DND-41 (cell line): ENCODE results near the gene KIAA1671.

Experiments used
- ATAC-seq: fragments of 200-7000 bp; cut with Tn5 transposase; 3 replicates; pipeline ENCODE4 v1.9.1; 2021; ENCODE audit warnings: low read depth; ENCODE audit not compliant: insufficient read depth
- DNase-seq: peaks from one replicate; pipeline ENCODE4 v3.0.0-alpha.2; 2020
- H2AFZ ChIP-seq: 2 replicates; pipeline ENCODE4 v1.6.0; 2012; ENCODE audit warnings: low read depth, low read length
- H3K27ac ChIP-seq: 2 replicates; pipeline ENCODE4 v1.5.1; 2012; ENCODE audit warnings: low read length, inconsistent platforms
- H3K27me3 ChIP-seq: fragments of 200-600 bp; sonication (generic); 2 replicates; pipeline ENCODE4 v1.6.0; 2012; ENCODE audit warnings: low read length, mild to moderate bottlenecking, inconsistent platforms; ENCODE audit not compliant: insufficient read depth, poor library complexity
- H3K36me3 ChIP-seq: 2 replicates; pipeline ENCODE4 v1.5.1; 2012; ENCODE audit warnings: low read length, inconsistent platforms; ENCODE audit not compliant: insufficient read depth
- H3K4me1 ChIP-seq: 2 replicates; pipeline ENCODE4 v1.5.1; 2012; ENCODE audit warnings: mild to moderate bottlenecking, low read length; ENCODE audit not compliant: insufficient read depth
- H3K4me2 ChIP-seq: 2 replicates; pipeline ENCODE4 v1.6.0; 2012; ENCODE audit warnings: mild to moderate bottlenecking, moderate library complexity, low read length, inconsistent platforms; ENCODE audit not compliant: insufficient read depth
- H3K4me3 ChIP-seq, 2 experiments: fragments of 200-600 bp in 1 of 2; shearing (Covaris generic) in 1 of 2; 2 replicates each; pipeline ENCODE4 v1.5.1; 2012 to 2016; ENCODE audit warnings: inconsistent platforms in 2 of 2, low read length in 2 of 2, mild to moderate bottlenecking in 2 of 2, low read depth in 1 of 2, moderate library complexity in 1 of 2
- H3K79me2 ChIP-seq: 2 replicates; pipeline ENCODE4 v1.6.0; 2012; ENCODE audit warnings: low read length, inconsistent platforms; ENCODE audit not compliant: insufficient read depth
- H3K9ac ChIP-seq: 2 replicates; pipeline ENCODE4 v1.6.0; 2012; ENCODE audit warnings: low read depth, mild to moderate bottlenecking, inconsistent platforms, low read length, moderate library complexity
- H3K9me3 ChIP-seq: 2 replicates; pipeline ENCODE4 v1.5.1; 2012; ENCODE audit warnings: low read length, moderate library complexity, mild to moderate bottlenecking, inconsistent platforms; ENCODE audit not compliant: insufficient read depth, severe bottlenecking
- H4K20me1 ChIP-seq: 2 replicates; pipeline ENCODE4 v1.6.0; 2012; ENCODE audit warnings: low read length; ENCODE audit not compliant: insufficient read depth
- CTCF ChIP-seq: IDR thresholded peaks from 2 replicates; pipeline ENCODE4 v1.5.1; 2012; ENCODE audit warnings: borderline replicate concordance, low read length, moderate library complexity, mild to moderate bottlenecking; ENCODE audit not compliant: poor library complexity, severe bottlenecking; ENCODE audit errors: extremely low read depth
- EZH2 ChIP-seq: IDR thresholded peaks from 3 replicates; pipeline ENCODE4 v1.6.1; 2012; ENCODE audit warnings: borderline replicate concordance, low read depth, mild to moderate bottlenecking, moderate library complexity, low read length, inconsistent platforms; ENCODE audit not compliant: severe bottlenecking

KIAA1671 gene

DNA sequence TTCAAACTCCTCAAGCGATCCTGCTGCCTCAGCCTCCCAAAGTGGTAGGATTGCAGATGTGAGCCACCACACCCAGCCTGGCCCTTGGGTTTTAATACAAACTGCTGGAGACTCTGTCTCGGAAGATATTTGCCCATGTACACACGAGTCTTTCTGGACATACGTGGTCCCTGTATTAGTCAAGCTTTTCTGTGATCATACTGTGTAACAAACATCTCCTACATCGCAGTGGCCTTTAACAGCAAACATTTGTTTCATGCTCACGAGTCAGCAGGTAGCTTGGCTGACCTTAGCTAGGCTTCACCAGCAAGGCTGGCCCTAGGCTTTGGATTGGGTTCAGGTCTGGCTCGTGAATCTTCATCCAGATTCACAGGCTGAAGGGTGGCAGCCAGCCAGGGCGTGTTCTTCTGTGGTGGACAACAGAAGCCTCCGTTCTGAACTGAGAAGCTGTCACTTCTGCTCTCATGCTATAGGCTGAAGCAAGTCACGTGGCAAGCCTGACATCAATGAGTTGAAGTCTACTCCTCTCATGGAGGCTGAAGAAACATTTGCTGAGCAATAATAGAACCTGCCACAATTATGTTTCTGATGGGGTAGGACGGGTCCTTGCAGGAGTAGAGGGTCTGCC, 8.8 kb downstream of the KIAA1671 start:
- no peak overlapping the region for H3K9ac ChIP-seq
- ATAC-seq (no peak), DNase-seq (no peak)
- H3K36me3 ChIP-seq: no peaks in the 10 kb centered on the region
- H4K20me1 ChIP-seq: no peaks in the 10 kb centered on the region
- H3K9me3 ChIP-seq: no peaks in the 10 kb centered on the region
- no peak overlapping the region for H3K4me3 ChIP-seq
- no peak overlapping the region for H3K27ac ChIP-seq
- no peaks in the 10 kb centered on the region for H3K4me1 ChIP-seq
- H3K27me3 ChIP-seq: no peaks in the 10 kb centered on the region
- TF ChIP-seq CTCF (no peak), EZH2 (no peak)
- no peaks in the 10 kb centered on the region for H3K79me2 ChIP-seq
- no peak overlapping the region for H2AFZ ChIP-seq
- no peak overlapping the region for H3K4me2 ChIP-seq

DNA sequence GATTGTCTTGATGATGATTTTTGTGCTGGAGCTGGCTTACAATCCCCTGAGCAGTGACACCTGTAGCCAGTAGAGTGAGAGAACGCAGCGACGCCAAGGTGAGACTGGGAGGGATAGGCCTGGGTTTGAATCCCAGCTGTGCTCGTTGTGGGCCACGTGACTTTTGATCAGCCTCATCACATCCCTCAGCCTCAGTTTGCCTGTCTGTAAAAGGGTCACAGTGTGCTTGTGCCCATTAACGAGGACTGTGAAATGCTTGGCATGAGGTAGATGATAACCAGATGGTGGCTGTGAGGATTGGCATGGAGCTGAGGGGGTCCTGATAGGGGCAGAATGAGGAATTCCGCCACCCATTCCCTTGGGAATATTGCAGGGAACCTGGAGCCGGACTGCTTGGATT, 9.6 kb downstream of the KIAA1671 start:
- Histone ChIP-seq H3K27ac (no peak overlapping the region), H3K4me3 (no peak overlapping the region), H3K79me2 (no peaks in the 10 kb centered on the region), H3K4me2 (no peak overlapping the region), H2AFZ (no peak overlapping the region), H3K36me3 (no peaks in the 10 kb centered on the region), H4K20me1 (no peaks in the 10 kb centered on the region), H3K4me1 (no peaks in the 10 kb centered on the region), H3K9me3 (no peaks in the 10 kb centered on the region), H3K9ac (no peak overlapping the region), H3K27me3 (no peaks in the 10 kb centered on the region)
- ATAC-seq (no peak), DNase-seq (no peak)
- no peak for TF ChIP-seq CTCF
- TF ChIP-seq EZH2: no peak

GRCh38 chr22:24962835-24963234, 10.3 kb downstream of the KIAA1671 start:
- Histone ChIP-seq H3K4me1 (no peaks in the 10 kb centered on the region), H3K79me2 (no peaks in the 10 kb centered on the region)
- no peak for ATAC-seq

More at GRCh38 chr22:24962835-24963234, 10.3 kb downstream of the KIAA1671 start:
- TF ChIP-seq CTCF: no peak
- no peak for TF ChIP-seq EZH2
- Histone ChIP-seq H3K27ac (no peak overlapping the region), H3K9me3 (no peaks in the 10 kb centered on the region), H3K4me2 (no peak overlapping the region), H2AFZ (no peak overlapping the region), H3K27me3 (no peaks in the 10 kb centered on the region), H3K4me3 (no peak overlapping the region), H3K36me3 (no peaks in the 10 kb centered on the region), H4K20me1 (no peaks in the 10 kb centered on the region), H3K9ac (no peak overlapping the region)
- no peak for DNase-seq
